HCT116 (cell line): ENCODE measurements around the gene SLAMF6. TPM values are rescaled to one million over a fixed set of nuclear protein-coding genes. Genes with fewer than 3 reads are reported as not detected.

Experiments
- ATAC-seq: fragments of 200-7000 bp; cut with Tn5 transposase; 2 replicates; pipeline ENCODE4 v1.9.1; 2020; ENCODE audit warnings: mild to moderate bottlenecking, moderate library complexity
- BruUV-seq: library from RNA; stranded (reverse); fragments of 400-500 nt; replicated peaks from 2 replicates; lab custom pipeline; 2021; lab: Mats Ljungman, UMichigan
- CTCF ChIA-PET: fragments of 300-600 bp; sonication (Branson Sonifier 250); formaldehyde crosslinking; loops from one replicate; lab custom pipeline; 2021; ENCODE audit warnings: antibody characterized with exemption; lab: Charles Lee
- POLR2A ChIA-PET: fragments of 300-600, 350-600 bp; sonication (Branson Sonifier 250); formaldehyde crosslinking; loops from one replicate; lab custom pipeline; 2021; ENCODE audit warnings: antibody characterized with exemption; lab: Charles Lee
- RAD21 ChIA-PET, 2 experiments: fragments of 300-600 bp; sonication (Branson Sonifier 250); formaldehyde crosslinking; loops; one replicate each; lab custom pipeline; 2023; ENCODE audit warnings: low total read pairs in 2 of 2; ENCODE audit not compliant: uncharacterized antibody in 2 of 2, unreplicated experiment in 2 of 2, low non-redundant PET in 1 of 2; lab: Charles Lee
- DNase-seq: peaks from one replicate; pipeline ENCODE4 v3.0.0-alpha.2; 2010; ENCODE audit warnings: low read depth, low spot score
- H2AFZ ChIP-seq: fragments of 200-600 bp; shearing (Covaris generic), sonication (generic); 2 replicates; pipeline ENCODE4 v1.6.1; 2017; ENCODE audit warnings: low read depth, mixed run types, mixed read lengths, antibody characterized with exemption, low read length; ENCODE audit not compliant: poor library complexity, severe bottlenecking
- H3K27ac ChIP-seq: 2 replicates; pipeline ENCODE4 v1.5.1; 2012; ENCODE audit warnings: low read depth, low read length
- H3K27me3 ChIP-seq: fragments of 200-600 bp; sonication (generic); 2 replicates; pipeline ENCODE4 v1.6.1; 2016; ENCODE audit warnings: mixed run types, low read length, mixed read lengths; ENCODE audit not compliant: insufficient read depth
- H3K36me3 ChIP-seq, 2 experiments: fragments of 200-500 bp in 1 of 2; fragments of 200-600 bp in 1 of 2; sonication (Bioruptor generic) in 1 of 2; sonication (generic) in 1 of 2; 2 replicates each; pipeline versions ENCODE4 v1.5.1 to v1.6.1; 2014 to 2016; ENCODE audit warnings: low read length in 2 of 2, inconsistent platforms in 1 of 2, mixed read lengths in 1 of 2, mixed run types in 1 of 2; ENCODE audit not compliant: insufficient read depth in 2 of 2, control insufficient read depth in 1 of 2
- H3K4me1 ChIP-seq, 2 experiments: fragments of 200-600 bp in 1 of 2; sonication (generic) in 1 of 2; 2 replicates each; pipeline versions ENCODE4 v1.5.1 to v1.6.1; 2012 to 2017; ENCODE audit warnings: low read length in 2 of 2, inconsistent platforms in 1 of 2, mild to moderate bottlenecking in 1 of 2, mixed read lengths in 1 of 2, mixed run types in 1 of 2, moderate library complexity in 1 of 2; ENCODE audit not compliant: insufficient read depth in 2 of 2, control insufficient read depth in 1 of 2
- H3K4me2 ChIP-seq: fragments of 200-600 bp; sonication (generic); 2 replicates; pipeline ENCODE4 v1.6.1; 2017; ENCODE audit warnings: mixed run types, low read length, mixed read lengths
- H3K4me3 ChIP-seq, 2 experiments: fragments of 200-600 bp in 1 of 2; sonication (generic) in 1 of 2; replicated peaks in 1 of 2; 2 replicates each; pipeline ENCODE4 v1.5.1; 2011 to 2016; ENCODE audit warnings: low read length in 2 of 2, control low read depth in 1 of 2, low read depth in 1 of 2, mild to moderate bottlenecking in 1 of 2, mixed read lengths in 1 of 2, mixed run types in 1 of 2
- H3K79me2 ChIP-seq: fragments of 200-600 bp; sonication (generic); 2 replicates; pipeline ENCODE4 v1.6.1; 2017; ENCODE audit warnings: mild to moderate bottlenecking, mixed run types, low read length, moderate library complexity, mixed read lengths; ENCODE audit not compliant: insufficient read depth
- H3K9ac ChIP-seq: fragments of 200-600 bp; sonication (generic); 2 replicates; pipeline ENCODE4 v1.6.1; 2016; ENCODE audit warnings: low read length, mixed read lengths
- H3K9me2 ChIP-seq: fragments of 200-600 bp; sonication (generic), shearing (Covaris generic); 2 replicates; pipeline ENCODE4 v1.6.1; 2017; ENCODE audit warnings: mixed run types, mild to moderate bottlenecking, moderate library complexity; ENCODE audit not compliant: insufficient read depth
- H3K9me3 ChIP-seq, 2 experiments: fragments of 200-500 bp in 1 of 2; fragments of 200-600 bp in 1 of 2; sonication (Bioruptor generic) in 1 of 2; sonication (generic) in 1 of 2; 2 replicates each; pipeline ENCODE4 v1.6.1; 2014 to 2017; ENCODE audit warnings: low read length in 2 of 2, mixed read lengths in 2 of 2, inconsistent platforms in 1 of 2, low read depth in 1 of 2, mild to moderate bottlenecking in 1 of 2, mixed run types in 1 of 2, moderate library complexity in 1 of 2; ENCODE audit not compliant: control insufficient read depth in 1 of 2, insufficient read depth in 1 of 2
- H4K20me1 ChIP-seq: fragments of 200-600 bp; sonication (generic), shearing (Covaris generic); 2 replicates; pipeline ENCODE4 v1.6.1; 2017; ENCODE audit warnings: mixed run types, mild to moderate bottlenecking, moderate library complexity; ENCODE audit not compliant: insufficient read depth
- CBX3 ChIP-seq: IDR thresholded peaks from 2 replicates; pipeline ENCODE4 v1.6.1; 2012; ENCODE audit warnings: low read depth
- EGR1 ChIP-seq: IDR thresholded peaks from 2 replicates; pipeline ENCODE4 v1.6.1; 2012; ENCODE audit warnings: low read depth
- ELF1 ChIP-seq: IDR thresholded peaks from 2 replicates; pipeline ENCODE4 v1.6.1; 2012; ENCODE audit warnings: low read depth, borderline replicate concordance
- FOSL1 ChIP-seq: IDR thresholded peaks from 2 replicates; pipeline ENCODE4 v1.6.1; 2012; ENCODE audit warnings: low read depth
- JUND ChIP-seq: IDR thresholded peaks from 2 replicates; pipeline ENCODE4 v1.6.1; 2012
- POLR2A ChIP-seq: IDR thresholded peaks from 2 replicates; pipeline ENCODE4 v1.7.0; 2011; ENCODE audit warnings: borderline replicate concordance; ENCODE audit not compliant: insufficient read depth, insufficient read length; ENCODE audit errors: extremely low read depth
- RAD21 ChIP-seq: IDR thresholded peaks from 2 replicates; pipeline ENCODE4 v1.6.1; 2012; ENCODE audit warnings: low read depth, mild to moderate bottlenecking
- SIN3A ChIP-seq: IDR thresholded peaks from 2 replicates; pipeline ENCODE4 v1.6.1; 2012; ENCODE audit warnings: low read depth
- ZFX ChIP-seq: fragments of 450-650 bp; IDR thresholded peaks from 2 replicates; pipeline ENCODE4 v1.6.1; 2017
- intact Hi-C: fragments of 100-400 bp; cut with micrococcal nuclease; formaldehyde crosslinking; loops from 2 replicates; pipeline ENCODE4 v1.10.0; 2022
- total RNA-seq: library from RNA; stranded (reverse); gene quantifications from one replicate; pipeline ENCODE4 v1.2.1, GENCODE V29; 2021; ENCODE audit not compliant: unreplicated experiment
- TF ChIP-seq, protein P1 (sequence below): IDR thresholded peaks from 2 replicates; pipeline ENCODE4 v1.6.1; 2012
- TF ChIP-seq, protein P2 (sequence below): IDR thresholded peaks from 2 replicates; pipeline ENCODE4 v1.6.1; 2012; ENCODE audit warnings: low read depth

The SLAMF6 gene
- total RNA-seq, 1 experiment from 2014 or later = not detected

DNA sequence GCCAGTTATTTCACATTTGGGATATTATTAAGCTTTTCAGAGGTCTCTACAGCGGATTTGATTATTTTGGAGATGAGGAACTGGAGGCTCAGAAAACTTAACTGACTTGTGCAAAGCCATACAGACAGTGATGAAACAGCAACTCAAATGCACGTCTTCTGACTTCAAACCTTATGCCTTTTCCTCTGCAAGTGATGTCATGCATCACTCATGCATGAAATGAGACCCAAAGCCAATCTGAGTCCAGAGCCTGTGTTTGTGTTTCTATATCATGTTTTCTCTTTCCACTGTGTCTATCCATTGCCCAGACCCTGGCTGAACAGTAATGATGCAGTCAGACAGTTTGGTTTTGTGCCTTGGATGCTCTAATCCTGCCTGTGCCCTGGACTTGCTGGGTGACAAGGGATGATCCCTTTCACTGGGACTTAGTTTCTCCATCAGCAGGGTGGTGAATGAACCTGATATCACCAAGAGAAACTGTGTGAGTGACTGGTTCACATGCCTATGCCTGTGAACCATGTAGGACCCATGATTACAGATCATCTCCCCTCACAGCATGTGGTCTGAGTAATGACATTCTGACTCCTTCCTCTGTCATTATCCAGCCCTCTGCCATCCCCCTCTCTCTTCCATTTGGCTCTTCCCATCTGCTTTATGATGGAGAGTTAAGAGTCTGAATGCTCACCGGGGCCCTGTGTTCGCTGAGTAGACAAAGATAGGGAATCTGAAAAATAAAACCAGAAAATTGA, 33.4 kb downstream of the SLAMF6 start:
- Histone ChIP-seq H3K9me3 (no peaks in the 10 kb centered on the region), H3K79me2 (no peaks in the 10 kb centered on the region), H3K4me1 (no peaks in the 10 kb centered on the region)
- no peak for DNase-seq
- intact Hi-C loops = no loop called here
- TF ChIP-seq, protein P1, sequence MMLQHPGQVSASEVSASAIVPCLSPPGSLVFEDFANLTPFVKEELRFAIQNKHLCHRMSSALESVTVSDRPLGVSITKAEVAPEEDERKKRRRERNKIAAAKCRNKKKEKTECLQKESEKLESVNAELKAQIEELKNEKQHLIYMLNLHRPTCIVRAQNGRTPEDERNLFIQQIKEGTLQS = no peak
- TF ChIP-seq JUND (no peak), POLR2A (no peak), SIN3A (no peak), EGR1 (no peak), ELF1 (no peak), ZFX (no peak), CBX3 (no peak), FOSL1 (no peak), RAD21 (no peak)
- TF ChIP-seq, protein P2, sequence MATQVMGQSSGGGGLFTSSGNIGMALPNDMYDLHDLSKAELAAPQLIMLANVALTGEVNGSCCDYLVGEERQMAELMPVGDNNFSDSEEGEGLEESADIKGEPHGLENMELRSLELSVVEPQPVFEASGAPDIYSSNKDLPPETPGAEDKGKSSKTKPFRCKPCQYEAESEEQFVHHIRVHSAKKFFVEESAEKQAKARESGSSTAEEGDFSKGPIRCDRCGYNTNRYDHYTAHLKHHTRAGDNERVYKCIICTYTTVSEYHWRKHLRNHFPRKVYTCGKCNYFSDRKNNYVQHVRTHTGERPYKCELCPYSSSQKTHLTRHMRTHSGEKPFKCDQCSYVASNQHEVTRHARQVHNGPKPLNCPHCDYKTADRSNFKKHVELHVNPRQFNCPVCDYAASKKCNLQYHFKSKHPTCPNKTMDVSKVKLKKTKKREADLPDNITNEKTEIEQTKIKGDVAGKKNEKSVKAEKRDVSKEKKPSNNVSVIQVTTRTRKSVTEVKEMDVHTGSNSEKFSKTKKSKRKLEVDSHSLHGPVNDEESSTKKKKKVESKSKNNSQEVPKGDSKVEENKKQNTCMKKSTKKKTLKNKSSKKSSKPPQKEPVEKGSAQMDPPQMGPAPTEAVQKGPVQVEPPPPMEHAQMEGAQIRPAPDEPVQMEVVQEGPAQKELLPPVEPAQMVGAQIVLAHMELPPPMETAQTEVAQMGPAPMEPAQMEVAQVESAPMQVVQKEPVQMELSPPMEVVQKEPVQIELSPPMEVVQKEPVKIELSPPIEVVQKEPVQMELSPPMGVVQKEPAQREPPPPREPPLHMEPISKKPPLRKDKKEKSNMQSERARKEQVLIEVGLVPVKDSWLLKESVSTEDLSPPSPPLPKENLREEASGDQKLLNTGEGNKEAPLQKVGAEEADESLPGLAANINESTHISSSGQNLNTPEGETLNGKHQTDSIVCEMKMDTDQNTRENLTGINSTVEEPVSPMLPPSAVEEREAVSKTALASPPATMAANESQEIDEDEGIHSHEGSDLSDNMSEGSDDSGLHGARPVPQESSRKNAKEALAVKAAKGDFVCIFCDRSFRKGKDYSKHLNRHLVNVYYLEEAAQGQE = no peak
- TF ChIP-seq, all 23 proteins: peak for 0
- ChIA-PET CTCF (no interaction called here), POLR2A (no interaction called here), RAD21 (no interaction called here)
- 0 out of 2 replicates have a peak, but pooled peaks cover 9% of the 10 kb centered on the region for H3K27me3 ChIP-seq
- no TSS peak for BruUV-seq
- no peak overlapping the region for H3K4me2 ChIP-seq
- H4K20me1 ChIP-seq = no peaks in the 10 kb centered on the region
- no peak for ATAC-seq
- H3K36me3 ChIP-seq = no peaks in the 10 kb centered on the region
- H3K9ac ChIP-seq = no peak overlapping the region
- no peaks in the 10 kb centered on the region for H3K9me2 ChIP-seq
- no peak overlapping the region for H3K4me3 ChIP-seq
- H2AFZ ChIP-seq = no peak overlapping the region
- no peak overlapping the region for H3K27ac ChIP-seq
